ENCODE data around the gene NUTM2G. TPM values are rescaled to one million over a fixed set of nuclear protein-coding genes. Genes with fewer than 3 reads are reported as not detected.
"Not testable (repeated sequence)": the region's sequence is repeated elsewhere in the genome, so short reads cannot be mapped to it uniquely, and the experiment has no call there.

Gene NUTM2G
- total and polyA plus RNA-seq, 2 of the 4 experiments (the other 2 are of a cell fraction) = not detected

- DNase-seq; H3K4me2 ChIP-seq (ENCODE audit: low read depth, low read length); H4K8ac ChIP-seq (ENCODE audit: low read depth in 2 of 2, low read length in 2 of 2); H2AK5ac ChIP-seq (ENCODE audit: low read depth, low read length); H3K4me3 ChIP-seq (ENCODE audit: insufficient read depth, low read depth, low read length); H3K9me3 ChIP-seq (ENCODE audit: control insufficient read depth, insufficient read depth, low read length); CTCF ChIA-PET; H3K4ac ChIP-seq (ENCODE audit: low read depth, low read length); H3K18ac ChIP-seq (ENCODE audit: low read depth, low read length); H4K5ac ChIP-seq (ENCODE audit: low read depth, low read length); H4K91ac ChIP-seq (ENCODE audit: insufficient read depth, low read depth, low read length); H2BK5ac ChIP-seq (ENCODE audit: low read depth, low read length, poor library complexity, severe bottlenecking); H3K79me1 ChIP-seq (ENCODE audit: low read depth in 1 of 2, low read length in 2 of 2); H3K14ac ChIP-seq (replicated peaks; ENCODE audit: low read depth, low read length); H2BK15ac ChIP-seq (ENCODE audit: low read depth, low read length); H2AK9ac ChIP-seq (replicated peaks; ENCODE audit: low read depth, low read length, poor library complexity); H4K20me1 ChIP-seq (ENCODE audit: insufficient read depth, low read length); H2AFZ ChIP-seq (replicated peaks; ENCODE audit: low read length, poor library complexity); H3K4me1 ChIP-seq (ENCODE audit: control insufficient read depth, insufficient read depth, low read length); BruUV-seq (replicated peaks); H3K23ac ChIP-seq (ENCODE audit: low read depth, low read length); H3K9ac ChIP-seq (ENCODE audit: low read depth, low read length); dilution Hi-C loops (cut with HindIII; ENCODE audit: low sequenced_read_pairs, unreplicated experiment); H3K27me3 ChIP-seq (ENCODE audit: control insufficient read depth, insufficient read depth, low read length); H2BK120ac ChIP-seq (ENCODE audit: low read depth, low read length); in situ Hi-C loops (cut with MboI; ENCODE audit: low sequenced_read_pairs); H3K27ac ChIP-seq (ENCODE audit: insufficient read depth, low read length); POLR2A ChIA-PET (ENCODE audit: unreplicated experiment); H3K36me3 ChIP-seq (ENCODE audit: control insufficient read depth, insufficient read depth, low read length); H2BK20ac ChIP-seq (ENCODE audit: low read depth, low read length); ATAC-seq (ENCODE audit: low read depth); H3K56ac ChIP-seq (ENCODE audit: extremely low read depth, insufficient read depth, low read length); intact Hi-C loops (cut with micrococcal nuclease); H3K9me1 ChIP-seq (ENCODE audit: insufficient read depth, low read length): not testable (repeated sequence)
- no CpG with 5 or more reads among the region's 3 CpGs for WGBS, 2 experiments (ENCODE audit: extremely low coverage in 2 of 2, insufficient read length in 1 of 2)
Observed at GRCh38 chr9:96937442-96937841, 8.8 kb downstream of the NUTM2G start.

- H2BK5ac ChIP-seq (ENCODE audit: low read depth, low read length, poor library complexity, severe bottlenecking); H3K18ac ChIP-seq (ENCODE audit: low read depth, low read length); H3K79me1 ChIP-seq (ENCODE audit: low read depth in 1 of 2, low read length in 2 of 2); H2BK20ac ChIP-seq (ENCODE audit: low read depth, low read length); ATAC-seq (ENCODE audit: low read depth); H3K27me3 ChIP-seq (ENCODE audit: control insufficient read depth, insufficient read depth, low read length); H4K20me1 ChIP-seq (ENCODE audit: insufficient read depth, low read length); H4K91ac ChIP-seq (ENCODE audit: insufficient read depth, low read depth, low read length); H2BK15ac ChIP-seq (ENCODE audit: low read depth, low read length); CTCF ChIA-PET; H3K14ac ChIP-seq (replicated peaks; ENCODE audit: low read depth, low read length); H2BK120ac ChIP-seq (ENCODE audit: low read depth, low read length); H3K27ac ChIP-seq (ENCODE audit: insufficient read depth, low read length); H4K5ac ChIP-seq (ENCODE audit: low read depth, low read length); H3K4me3 ChIP-seq (ENCODE audit: insufficient read depth, low read depth, low read length); H3K4me2 ChIP-seq (ENCODE audit: low read depth, low read length); H3K9me3 ChIP-seq (ENCODE audit: control insufficient read depth, insufficient read depth, low read length); H2AK9ac ChIP-seq (replicated peaks; ENCODE audit: low read depth, low read length, poor library complexity); H2AK5ac ChIP-seq (ENCODE audit: low read depth, low read length); POLR2A ChIA-PET (ENCODE audit: unreplicated experiment); DNase-seq; dilution Hi-C loops (cut with HindIII; ENCODE audit: low sequenced_read_pairs, unreplicated experiment); H3K56ac ChIP-seq (ENCODE audit: extremely low read depth, insufficient read depth, low read length); H3K4ac ChIP-seq (ENCODE audit: low read depth, low read length); intact Hi-C loops (cut with micrococcal nuclease); H3K23ac ChIP-seq (ENCODE audit: low read depth, low read length); H4K8ac ChIP-seq (ENCODE audit: low read depth in 2 of 2, low read length in 2 of 2); BruUV-seq (replicated peaks); H2AFZ ChIP-seq (replicated peaks; ENCODE audit: low read length, poor library complexity); in situ Hi-C loops (cut with MboI; ENCODE audit: low sequenced_read_pairs); H3K36me3 ChIP-seq (ENCODE audit: control insufficient read depth, insufficient read depth, low read length); H3K9me1 ChIP-seq (ENCODE audit: insufficient read depth, low read length); H3K4me1 ChIP-seq (ENCODE audit: control insufficient read depth, insufficient read depth, low read length); H3K9ac ChIP-seq (ENCODE audit: low read depth, low read length): not testable (repeated sequence)
- no CpG with 5 or more reads among the region's 10 CpGs for WGBS, 2 experiments (ENCODE audit: extremely low coverage in 2 of 2, insufficient read length in 1 of 2)
Observed at GRCh38 chr9:96938957-96939665, 10.5 kb downstream of the NUTM2G start.
